H1 (cell line): ENCODE data around the gene TXNDC11. TPM values are rescaled to one million over a fixed set of nuclear protein-coding genes. Genes with fewer than 3 reads are reported as not detected.

Experiments used
- CTCF ChIA-PET: fragments of 300-600 bp; sonication (Branson Sonifier 250); formaldehyde crosslinking; loops from one replicate; lab custom pipeline; 2021; ENCODE audit not compliant: partially characterized antibody; lab: Charles Lee
- POLR2A ChIA-PET: fragments of 300-600 bp; sonication (Branson Sonifier 250); formaldehyde crosslinking; loops from one replicate; lab custom pipeline; 2021; ENCODE audit warnings: inconsistent platforms; ENCODE audit not compliant: partially characterized antibody; lab: Charles Lee
- DNase-seq, 2 experiments: peaks; one replicate each; pipeline versions ENCODE4 v3.0.0 to v3.0.0-alpha.2; 2010 to 2022; ENCODE audit warnings: low spot score in 2 of 2, low read depth in 1 of 2, mixed read lengths in 1 of 2
- FAIRE-seq: peaks from 2 replicates; lab custom pipeline; 2011; peaks lifted over from hg19 to GRCh38; lab: Jason Lieb, UNC
- H2AFZ ChIP-seq: 2 replicates; pipeline ENCODE4 v1.8.1; 2012; ENCODE audit warnings: low read length, inconsistent platforms
- H2AK5ac ChIP-seq: 2 replicates; pipeline ENCODE4 v1.6.1; 2013; ENCODE audit warnings: low read depth, low read length
- H2BK120ac ChIP-seq: replicated peaks from 2 replicates; pipeline ENCODE3; 2013; ENCODE audit warnings: low read depth, low read length, inconsistent platforms
- H2BK12ac ChIP-seq: 2 replicates; pipeline ENCODE4 v1.6.1; 2013; ENCODE audit warnings: low read depth, low read length
- H2BK15ac ChIP-seq: 2 replicates; pipeline ENCODE4 v1.6.1; 2013; ENCODE audit warnings: low read length
- H2BK20ac ChIP-seq: 2 replicates; pipeline ENCODE4 v1.6.1; 2013; ENCODE audit warnings: low read length
- H2BK5ac ChIP-seq: 2 replicates; pipeline ENCODE4 v1.6.1; 2013; ENCODE audit warnings: low read depth, low read length
- H3K14ac ChIP-seq: 2 replicates; pipeline ENCODE4 v1.6.1; 2013; ENCODE audit warnings: inconsistent platforms; ENCODE audit not compliant: insufficient read length
- H3K18ac ChIP-seq: 2 replicates; pipeline ENCODE4 v1.6.1; 2013; ENCODE audit warnings: low read length; ENCODE audit errors: extremely low read depth
- H3K23ac ChIP-seq: 2 replicates; pipeline ENCODE4 v1.6.1; 2013; ENCODE audit warnings: inconsistent platforms; ENCODE audit not compliant: insufficient read length
- H3K23me2 ChIP-seq: 2 replicates; pipeline ENCODE4 v1.6.1; 2013; ENCODE audit warnings: low read depth, low read length
- H3K27ac ChIP-seq: 2 replicates; pipeline ENCODE4 v1.6.1; 2011; ENCODE audit warnings: low read depth, low read length, inconsistent platforms
- H3K27me3 ChIP-seq, 4 experiments: replicated peaks in 1 of 4; 1 replicate in 1 of 4; 2 replicates in 3 of 4; pipeline versions ENCODE4 v1.6.1 to v1.8.1; 2011 to 2013; ENCODE audit warnings: low read length in 3 of 4, mild to moderate bottlenecking in 3 of 4, inconsistent platforms in 2 of 4, mixed read lengths in 2 of 4, moderate library complexity in 1 of 4; ENCODE audit not compliant: control insufficient read depth in 3 of 4, insufficient read depth in 3 of 4; ENCODE audit errors: extremely low read depth in 1 of 4
- H3K36me3 ChIP-seq, 4 experiments: 2 replicates each; pipeline versions ENCODE4 v1.6.1 to v1.8.1; 2011 to 2013; ENCODE audit warnings: mild to moderate bottlenecking in 4 of 4, low read length in 3 of 4, moderate library complexity in 2 of 4, control low read depth in 1 of 4, inconsistent platforms in 1 of 4; ENCODE audit not compliant: insufficient read depth in 4 of 4, control insufficient read depth in 2 of 4
- H3K4ac ChIP-seq: replicated peaks from 2 replicates; pipeline ENCODE3; 2013; ENCODE audit warnings: low read length, low read depth, mixed read lengths, inconsistent platforms; ENCODE audit not compliant: insufficient read length
- H3K4me1 ChIP-seq, 4 experiments: replicated peaks in 1 of 4; 1 replicate in 1 of 4; 2 replicates in 3 of 4; pipeline versions ENCODE4 v1.6.1 to v1.8.1; 2011 to 2013; ENCODE audit warnings: low read length in 3 of 4, inconsistent platforms in 2 of 4, mixed read lengths in 1 of 4; ENCODE audit not compliant: insufficient read depth in 4 of 4, control insufficient read depth in 3 of 4
- H3K4me2 ChIP-seq, 2 experiments: 2 replicates each; pipeline versions ENCODE4 v1.6.1 to v1.8.1; 2011 to 2013; ENCODE audit warnings: low read depth in 2 of 2, low read length in 2 of 2, control low read depth in 1 of 2, inconsistent platforms in 1 of 2, mild to moderate bottlenecking in 1 of 2; ENCODE audit not compliant: insufficient read depth in 1 of 2
- H3K4me3 ChIP-seq, 4 experiments: fragments of 200-600, 300-600 bp in 1 of 4; sonication (generic), shearing (Covaris generic), sonication (Bioruptor Twin) in 1 of 4; 2 replicates each; pipeline versions ENCODE4 v1.5.1 to v1.8.1; 2011 to 2016; ENCODE audit warnings: low read length in 4 of 4, low read depth in 3 of 4, control low read depth in 2 of 4, inconsistent platforms in 2 of 4, mild to moderate bottlenecking in 2 of 4, mixed read lengths in 1 of 4, moderate library complexity in 1 of 4; ENCODE audit not compliant: insufficient read depth in 2 of 4; ENCODE audit errors: extremely low read depth in 1 of 4
- H3K56ac ChIP-seq: replicated peaks from 2 replicates; pipeline ENCODE3; 2013; ENCODE audit warnings: low read depth, mild to moderate bottlenecking, mixed read lengths, low read length, inconsistent platforms; ENCODE audit not compliant: insufficient read length
- H3K79me1 ChIP-seq: 2 replicates; pipeline ENCODE4 v1.6.1; 2013; ENCODE audit warnings: low read depth, low read length, control low read depth
- H3K79me2 ChIP-seq, 2 experiments: 2 replicates each; pipeline versions ENCODE4 v1.6.1 to v1.8.1; 2012 to 2013; ENCODE audit warnings: low read length in 2 of 2, mild to moderate bottlenecking in 2 of 2, inconsistent platforms in 1 of 2; ENCODE audit not compliant: insufficient read depth in 2 of 2, control insufficient read depth in 1 of 2
- H3K9ac ChIP-seq, 4 experiments: replicated peaks in 1 of 4; 1 replicate in 1 of 4; 2 replicates in 3 of 4; pipeline versions ENCODE4 v1.6.1 to v1.8.1; 2011 to 2013; ENCODE audit warnings: low read depth in 3 of 4, low read length in 3 of 4, control low read depth in 2 of 4, mild to moderate bottlenecking in 2 of 4, moderate library complexity in 2 of 4, inconsistent platforms in 1 of 4; ENCODE audit errors: extremely low read depth in 1 of 4
- H3K9me3 ChIP-seq, 2 experiments: 2 replicates each; pipeline versions ENCODE4 v1.6.1 to v1.8.1; 2012 to 2013; ENCODE audit warnings: mild to moderate bottlenecking in 2 of 2, moderate library complexity in 2 of 2, control low read depth in 1 of 2, inconsistent platforms in 1 of 2, low read depth in 1 of 2, low read length in 1 of 2, mixed read lengths in 1 of 2; ENCODE audit not compliant: insufficient read depth in 2 of 2
- H4K20me1 ChIP-seq, 2 experiments: replicated peaks in 1 of 2; 2 replicates each; pipeline versions ENCODE3 to v1.8.1; 2011 to 2013; ENCODE audit warnings: inconsistent platforms in 2 of 2, low read length in 2 of 2, mild to moderate bottlenecking in 1 of 2; ENCODE audit not compliant: insufficient read depth in 2 of 2, control insufficient read depth in 1 of 2
- H4K5ac ChIP-seq: 2 replicates; pipeline ENCODE4 v1.6.1; 2013; ENCODE audit warnings: low read length, low read depth, mixed read lengths, inconsistent platforms; ENCODE audit not compliant: insufficient read length
- H4K8ac ChIP-seq: 2 replicates; pipeline ENCODE4 v1.8.0; 2013; ENCODE audit warnings: mild to moderate bottlenecking, moderate library complexity, low read length, inconsistent platforms; ENCODE audit not compliant: insufficient read depth; ENCODE audit errors: extremely low read depth
- H4K91ac ChIP-seq: replicated peaks from 2 replicates; pipeline ENCODE3; 2013; ENCODE audit warnings: low read length, mixed read lengths, inconsistent platforms; ENCODE audit not compliant: insufficient read length
- ASH2L ChIP-seq: fragments of 200-600, 300-600 bp; sonication (generic); IDR thresholded peaks from one replicate; pipeline ENCODE4 v1.7.1; 2017; ENCODE audit warnings: low read length
- CHD2 ChIP-seq: IDR thresholded peaks from 2 replicates; pipeline ENCODE4 v1.6.1; 2012; ENCODE audit warnings: low read length, improper control_type of control experiment
- GTF2F1 ChIP-seq: IDR thresholded peaks from 2 replicates; pipeline ENCODE4 v1.6.1; 2012; ENCODE audit warnings: low read depth, low read length, improper control_type of control experiment, borderline replicate concordance
- SIN3A ChIP-seq, 2 experiments: IDR thresholded peaks in 1 of 2; conservative IDR thresholded peaks in 1 of 2; 2 replicates each; pipeline ENCODE4 v1.6.1; 2011 to 2012; ENCODE audit warnings: low read length in 2 of 2, improper control_type of control experiment in 1 of 2, low read depth in 1 of 2, mild to moderate bottlenecking in 1 of 2
- SP2 ChIP-seq: IDR thresholded peaks from 2 replicates; pipeline ENCODE4 v1.6.1; 2012; ENCODE audit warnings: mild to moderate bottlenecking, low read length, inconsistent platforms
- SP4 ChIP-seq: IDR thresholded peaks from 2 replicates; pipeline ENCODE4 v1.6.1; 2012; ENCODE audit warnings: low read length, inconsistent platforms
- TEAD4 ChIP-seq: IDR thresholded peaks from 2 replicates; pipeline ENCODE4 v1.6.1; 2012; ENCODE audit warnings: low read depth, low read length, inconsistent platforms, mixed read lengths
- USF2 ChIP-seq: IDR thresholded peaks from 2 replicates; pipeline ENCODE4 v1.6.1; 2011; ENCODE audit warnings: low read length, improper control_type of control experiment
- ZNF274 ChIP-seq: IDR thresholded peaks from 2 replicates; pipeline ENCODE4 v1.7.0; 2012; ENCODE audit warnings: low read length, borderline replicate concordance; ENCODE audit errors: extremely low read depth
- WGBS, 2 experiments: shearing (Covaris generic) in 1 of 2; methylation state at CpG; one replicate each; pipeline versions ENCODE4 v1.1.6 to v1.1.7; 2013 to 2015; ENCODE audit warnings: low lambda C conversion rate in 2 of 2, mixed read lengths in 2 of 2, inconsistent platforms in 1 of 2, low coverage in 1 of 2, missing lambda C conversion rate in 1 of 2; ENCODE audit not compliant: insufficient replicate concordance in 2 of 2, insufficient coverage in 1 of 2, insufficient read length in 1 of 2; ENCODE audit errors: extremely low coverage in 1 of 2, missing lambda C conversion rate in 1 of 2; 5-methylcytosine and 5-hydroxymethylcytosine counted together
- polyA plus RNA-seq, 7 experiments: library from polyadenylated mRNA; depleted of rRNA in 3 of 7; stranded (reverse) in 5 of 7; unstranded in 2 of 7; fragments of >200 nt in 5 of 7; fragments of 200-250 nt in 2 of 7; gene quantifications; 1 replicate in 5 of 7; 2 replicates in 1 of 7; 4 replicates in 1 of 7; pipeline versions ENCODE4 v1.2.1 to v1.2.3, GENCODE V29; 2011 to 2013; ENCODE audit warnings: missing spikeins in 2 of 7, mixed read lengths in 2 of 7
- total RNA-seq: library from RNA; stranded (reverse); fragmentation: NEBNext Ultra II Directional; extraction: Animal tissue kit (Norgen Biotek cat#: 25700); gene quantifications from 2 replicates; pipeline ENCODE4 v1.2.1, GENCODE V29; 2021

Gene TXNDC11
- total and polyA plus RNA-seq, 2 of the 8 experiments (the other 6 are each of a cell fraction or from before 2014, with no cell fraction given), result 13.5 to 13.8 TPM

DNA sequence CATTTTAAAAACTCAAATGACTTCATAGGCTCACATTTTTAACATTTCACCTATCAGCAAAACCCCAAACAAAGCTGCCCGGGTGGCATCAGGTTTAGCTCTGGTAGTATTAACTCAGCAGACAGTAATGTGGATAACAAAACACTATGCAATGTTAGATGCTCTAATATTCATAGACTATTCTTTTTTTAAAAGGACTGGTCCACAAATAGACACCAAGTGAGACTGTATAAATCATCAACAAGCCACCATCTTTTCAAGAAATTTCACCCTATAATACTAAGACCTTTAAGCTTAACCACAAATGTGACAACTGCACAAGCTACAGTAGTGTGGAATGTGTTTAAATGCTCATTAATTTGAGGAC, 54.2 kb downstream of the TXNDC11 start:
- no peak for TF ChIP-seq GTF2F1
- no peak for TF ChIP-seq SP2
- TF ChIP-seq USF2, result no peak
- TF ChIP-seq ZNF274, result no peak
- no peak for TF ChIP-seq SIN3A (conservative IDR thresholded peaks at IDR 0.05 in 1 of 2, IDR thresholded peaks at IDR 0.05 in 1 of 2; ENCODE audit: low read depth in 1 of 2, low read length in 2 of 2)
- no peak for TF ChIP-seq TEAD4
- TF ChIP-seq ASH2L, result no peak
- TF ChIP-seq SP4, result no peak
- no peak for TF ChIP-seq CHD2
- Histone ChIP-seq H2BK12ac (no peak overlapping the region), H3K27ac (no peak overlapping the region), H3K79me1 (peaks cover 5% of the 10 kb centered on the region), H4K5ac (no peak overlapping the region), H2AK5ac (no peak overlapping the region), H3K27me3 (no peaks in the 10 kb centered on the region), H3K4me3 (no peak overlapping the region), H4K20me1 (no peaks in the 10 kb centered on the region), H2BK5ac (no peak overlapping the region), H3K4ac (no peak overlapping the region), H2BK15ac (no peak overlapping the region), H3K23me2 (no peaks in the 10 kb centered on the region), H3K9ac (no peak overlapping the region), H4K8ac (no peak overlapping the region), H3K4me1 (no peaks in the 10 kb centered on the region), H3K23ac (no peak overlapping the region), H2BK20ac (no peak overlapping the region), H3K36me3 (peaks cover 0 to 20% (median 9%) of the 10 kb centered on the region in 4 experiments; a peak in 6 of 8 replicates), H2BK120ac (no peak overlapping the region), H3K79me2 (no peaks in the 10 kb centered on the region), H3K4me2 (no peak overlapping the region), H3K56ac (no peak overlapping the region), H3K18ac (no peak overlapping the region), H3K9me3 (no peaks in the 10 kb centered on the region), H2AFZ (no peak overlapping the region), H3K14ac (no peak overlapping the region), H4K91ac (no peak overlapping the region)
- POLR2A ChIA-PET, result interaction anchor here (1.7 kb wide), 1 partner anchor 9 kb away, joined by 6 read pairs; no protein-coding TSS in a partner anchor
- CTCF ChIA-PET, result interaction anchor here (1.1 to 2.3 kb wide), 8 partner anchors 10 to 292 kb away, joined by 3 to 9 read pairs (median 3); no protein-coding TSS in a partner anchor
- FAIRE-seq, result no peak
- 89% methylated on average over 1 of the region's 1 CpG; no CpG with 5 or more reads in 1 of the 2 experiments for WGBS, 2 experiments
- no peak for DNase-seq
